HuH-7 (cell line): ENCODE measurements around the gene UBXN6.

Experiments
- DNase-seq: peaks from one replicate; pipeline ENCODE4 v3.0.0; 2011; ENCODE audit warnings: low spot score

Gene UBXN6

GRCh38 chr19:4439243-4439642 is 18.4 kb downstream of the UBXN6 start:
- DNase-seq = no peak

- no peak for DNase-seq
These were observed 20.5 kb downstream of the UBXN6 start for GRCh38 chr19:4437103-4437502.

GRCh38 chr19:4436231-4436630 is 21.4 kb downstream of the UBXN6 start:
- no peak for DNase-seq

DNA sequence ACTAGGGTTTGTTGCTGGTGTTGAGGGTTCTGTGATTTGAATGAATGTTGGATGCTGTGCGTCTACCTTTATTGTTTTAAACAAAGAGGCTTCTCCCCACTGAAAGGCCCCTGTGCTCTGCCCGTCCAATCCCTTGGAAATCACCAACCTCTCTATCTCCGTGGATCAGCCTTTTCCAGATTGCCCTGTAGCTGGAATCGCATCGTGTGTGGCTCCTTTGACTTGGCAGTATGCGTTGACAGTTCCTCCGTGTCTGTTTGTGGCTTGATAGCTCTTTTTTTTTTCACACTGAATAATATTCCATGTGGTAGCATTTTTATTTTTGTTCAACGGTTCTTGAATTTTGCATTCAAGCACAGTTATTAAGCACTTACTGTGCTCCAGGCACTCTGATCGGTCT is 23.2 kb downstream of the UBXN6 start:
- DNase-seq = no peak

DNA sequence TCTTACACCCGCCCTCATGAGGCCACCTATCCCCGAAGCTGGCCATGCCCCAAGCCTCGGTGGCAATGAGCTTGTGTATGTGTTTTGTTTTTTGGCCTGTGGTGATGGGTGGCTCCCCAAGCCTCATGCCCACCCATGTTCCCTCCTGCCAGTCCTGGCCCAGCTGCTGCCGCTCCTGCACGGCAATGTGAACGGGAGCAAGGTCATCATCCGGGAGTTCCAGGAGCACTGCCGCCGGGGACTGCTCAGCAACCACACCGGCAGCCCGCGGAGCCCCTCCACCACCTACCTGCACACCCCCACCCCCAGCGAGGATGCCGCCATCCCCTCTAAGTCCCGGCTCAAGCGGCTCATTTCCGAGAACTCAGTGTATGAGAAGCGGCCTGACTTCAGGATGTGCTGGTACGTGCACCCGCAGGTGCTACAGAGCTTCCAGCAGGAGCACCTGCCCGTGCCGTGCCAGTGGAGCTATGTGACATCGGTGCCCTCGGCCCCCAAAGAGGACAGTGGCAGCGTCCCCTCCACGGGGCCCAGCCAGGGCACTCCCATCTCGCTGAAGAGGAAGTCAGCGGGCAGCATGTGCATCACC is 24.6 kb downstream of the UBXN6 start:
- DNase-seq = no peak

DNA sequence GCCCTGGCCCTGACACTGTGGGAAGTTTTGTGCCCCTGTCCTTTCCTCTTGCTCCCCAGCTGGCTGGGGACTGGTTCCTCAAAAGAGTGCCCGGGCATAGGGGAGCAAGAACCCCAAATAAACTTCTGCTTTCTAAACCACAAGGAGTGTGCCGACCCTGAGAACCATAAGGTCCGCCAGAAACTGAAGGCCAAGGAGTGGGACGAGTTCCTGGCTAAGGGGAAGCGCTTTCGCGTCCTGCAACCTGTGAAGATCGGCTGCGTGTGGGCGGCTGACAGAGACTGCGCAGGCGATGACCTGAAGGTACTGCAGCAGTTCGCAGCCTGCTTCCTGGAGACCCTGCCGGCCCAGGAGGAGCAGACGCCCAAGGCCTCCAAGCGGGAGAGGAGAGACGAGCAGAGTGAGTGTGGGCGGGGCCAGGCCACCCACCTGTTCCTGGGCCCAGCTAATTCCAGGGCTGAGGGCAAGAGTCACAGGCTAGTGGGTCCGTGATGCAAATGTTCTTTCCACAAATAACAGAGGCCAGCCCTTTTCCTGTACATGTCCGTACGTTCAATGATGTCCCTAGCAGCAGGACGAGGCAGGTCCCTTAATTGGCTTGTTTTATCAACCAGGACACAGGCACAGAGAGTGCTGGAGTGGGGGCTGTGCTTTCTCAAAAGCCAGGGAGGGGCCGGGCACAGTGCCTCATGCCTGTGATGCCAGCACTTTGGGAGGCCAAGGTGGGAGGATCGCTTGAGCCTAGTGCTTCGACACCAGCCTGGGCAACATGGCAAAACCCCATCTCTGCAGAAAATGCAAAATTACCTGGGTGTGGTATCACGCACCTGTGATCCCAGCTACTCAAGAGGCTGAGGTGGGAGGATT is 25.6 kb downstream of the UBXN6 start:
- no peak for DNase-seq

DNA sequence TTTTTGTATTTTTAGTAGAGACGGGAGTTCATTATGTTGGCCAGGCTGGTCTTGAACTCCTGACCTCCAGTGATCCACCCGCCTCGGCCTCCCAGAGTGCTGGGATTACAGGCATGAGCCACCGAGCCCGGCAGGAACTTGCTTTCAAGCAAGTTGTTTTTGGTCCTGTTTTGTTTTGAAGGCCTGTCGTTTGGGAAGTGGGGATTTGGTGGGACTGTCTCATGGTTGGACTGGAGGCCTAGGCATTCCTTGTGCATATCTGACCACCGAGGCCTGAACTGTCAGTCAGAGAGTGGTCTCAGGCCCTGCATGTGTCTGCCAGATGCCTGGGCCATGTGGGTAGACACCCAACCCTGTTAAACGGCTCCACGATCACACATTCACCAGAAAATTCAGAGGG is 26.3 kb downstream of the UBXN6 start:
- DNase-seq = no peak

DNA sequence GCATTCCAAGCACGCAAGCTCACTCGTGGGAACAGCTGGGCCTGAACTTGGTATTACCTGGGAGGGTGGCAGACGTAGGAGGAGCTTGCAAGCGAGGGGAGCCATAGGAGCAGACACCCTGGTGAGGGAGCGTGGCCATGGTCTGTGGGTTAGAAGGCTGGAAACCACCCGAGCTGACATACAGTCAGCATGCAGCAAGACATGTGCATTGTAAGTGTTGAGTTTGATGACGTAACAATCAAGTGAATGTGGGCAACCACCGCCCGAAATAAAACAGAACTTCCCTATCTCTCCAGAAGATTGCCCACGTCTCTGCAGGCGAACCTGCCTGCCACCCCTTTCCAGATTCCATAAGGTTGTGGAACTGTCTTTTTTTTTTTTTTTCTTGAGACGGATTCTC is 26.8 kb downstream of the UBXN6 start:
- no peak for DNase-seq

DNA sequence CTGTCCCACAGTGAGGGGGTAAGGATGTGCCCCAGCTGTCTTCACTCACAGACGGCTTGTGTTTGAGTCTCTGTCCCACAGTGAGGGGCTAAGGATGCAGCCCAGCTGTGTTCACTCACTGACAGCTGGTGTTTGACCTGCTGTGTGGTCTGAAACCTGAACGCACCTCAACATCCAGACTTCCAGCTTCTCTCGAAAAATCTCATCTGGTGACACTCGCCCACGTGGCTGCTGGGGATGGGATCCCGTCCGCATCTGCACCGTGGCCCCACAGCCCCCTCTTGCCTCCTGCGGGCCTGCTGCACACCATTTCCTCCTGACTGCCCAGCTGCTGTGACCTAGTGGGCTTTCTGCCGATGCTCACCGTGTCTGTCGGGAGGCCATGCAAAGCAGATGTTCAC is 27.8 kb downstream of the UBXN6 start:
- DNase-seq = no peak

GRCh38 chr19:4429256-4429655 is 28.3 kb downstream of the UBXN6 start:
- DNase-seq = no peak

DNA sequence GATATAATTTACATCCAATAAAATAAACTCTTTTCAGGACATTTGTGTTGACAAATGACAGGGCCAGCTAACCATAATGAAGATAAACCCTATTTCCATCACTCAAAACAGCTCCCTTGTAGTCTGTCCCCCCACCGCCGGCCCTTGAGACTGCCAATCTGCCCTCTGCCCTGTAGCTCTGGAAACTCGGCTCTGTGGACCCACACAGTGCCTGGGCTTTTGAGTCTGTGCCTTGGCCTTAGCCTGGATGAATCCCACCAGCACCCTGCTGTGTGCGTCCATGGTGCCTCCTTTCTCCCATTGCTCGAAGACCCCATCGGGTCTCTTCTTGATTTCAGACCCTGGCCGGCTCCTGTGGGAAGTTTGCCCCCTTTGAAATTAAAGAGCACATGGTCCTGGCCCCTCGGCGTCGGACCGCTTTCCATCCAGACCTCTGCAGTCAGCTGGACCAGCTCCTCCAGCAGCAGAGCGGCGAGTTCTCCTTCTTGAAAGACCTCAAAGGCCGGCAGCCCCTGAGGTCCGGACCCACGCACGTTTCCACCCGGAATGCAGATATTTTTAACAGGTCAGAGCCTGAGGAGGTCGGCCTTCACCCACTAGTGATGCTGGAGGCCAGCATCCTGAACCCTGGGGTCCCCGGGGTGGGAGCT is 29.1 kb downstream of the UBXN6 start:
- no peak for DNase-seq

- no peak for DNase-seq
These were observed 32.1 kb downstream of the UBXN6 start for GRCh38 chr19:4425537-4425936.

- no peak for DNase-seq
These were observed 34.0 kb downstream of the UBXN6 start for GRCh38 chr19:4423416-4424126.

DNA sequence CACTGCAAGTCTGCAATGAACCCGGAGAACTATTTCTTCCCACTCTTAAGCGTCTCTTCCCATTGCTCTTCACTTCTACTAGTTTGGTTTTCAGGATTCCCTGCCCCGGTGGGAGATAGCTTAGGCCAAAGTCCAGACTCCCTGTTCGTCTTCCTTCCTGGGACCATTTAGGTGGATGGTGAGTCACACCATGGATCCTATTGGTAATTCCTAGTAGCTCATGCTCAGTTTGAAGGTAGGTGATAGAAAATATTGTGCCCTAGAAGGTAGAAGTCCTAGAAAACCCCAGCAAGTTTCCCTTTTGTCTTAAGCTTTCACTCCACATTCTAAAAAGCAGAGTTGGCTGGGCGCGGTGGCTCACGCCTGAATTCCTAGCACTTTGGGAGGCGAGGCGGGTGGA is 41.3 kb downstream of the UBXN6 start:
- DNase-seq = no peak

GRCh38 chr19:4415352-4415751 is 42.2 kb downstream of the UBXN6 start:
- DNase-seq = no peak

GRCh38 chr19:4414800-4415321 is 42.7 kb downstream of the UBXN6 start:
- DNase-seq = no peak

DNA sequence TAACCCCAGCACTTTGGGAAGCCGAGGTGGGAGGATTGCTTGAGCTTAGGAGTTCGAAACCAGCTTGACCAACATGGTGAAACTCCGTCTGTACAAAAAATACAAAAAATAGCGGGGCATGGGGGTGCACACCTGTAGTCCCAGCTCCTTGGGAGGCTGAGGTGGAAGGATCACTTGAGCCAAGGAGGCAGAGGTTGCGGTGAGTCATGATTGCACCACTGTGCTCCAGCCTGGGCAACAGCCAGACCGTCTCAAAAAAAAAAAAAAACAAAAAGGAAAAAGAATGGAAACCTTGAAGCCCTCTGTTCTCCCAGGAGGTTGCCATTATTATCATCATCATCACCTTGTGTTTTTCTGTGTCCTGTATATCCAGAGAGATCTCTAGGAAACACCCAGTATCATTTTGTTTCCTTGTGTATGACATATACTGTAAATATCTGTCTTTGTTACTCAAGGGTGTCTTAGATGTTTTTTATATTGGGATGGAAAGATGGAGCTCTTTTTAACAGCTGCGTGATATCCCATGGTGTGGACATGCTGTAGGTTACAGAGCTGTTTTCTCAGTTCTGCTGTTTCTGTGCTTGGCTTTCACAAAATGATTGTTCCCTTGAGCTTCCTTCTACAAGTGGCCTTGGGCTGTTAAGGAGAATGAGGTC is 43.3 kb downstream of the UBXN6 start:
- no peak for DNase-seq

GRCh38 chr19:4413588-4413987 is 44.0 kb downstream of the UBXN6 start:
- no peak for DNase-seq

DNA sequence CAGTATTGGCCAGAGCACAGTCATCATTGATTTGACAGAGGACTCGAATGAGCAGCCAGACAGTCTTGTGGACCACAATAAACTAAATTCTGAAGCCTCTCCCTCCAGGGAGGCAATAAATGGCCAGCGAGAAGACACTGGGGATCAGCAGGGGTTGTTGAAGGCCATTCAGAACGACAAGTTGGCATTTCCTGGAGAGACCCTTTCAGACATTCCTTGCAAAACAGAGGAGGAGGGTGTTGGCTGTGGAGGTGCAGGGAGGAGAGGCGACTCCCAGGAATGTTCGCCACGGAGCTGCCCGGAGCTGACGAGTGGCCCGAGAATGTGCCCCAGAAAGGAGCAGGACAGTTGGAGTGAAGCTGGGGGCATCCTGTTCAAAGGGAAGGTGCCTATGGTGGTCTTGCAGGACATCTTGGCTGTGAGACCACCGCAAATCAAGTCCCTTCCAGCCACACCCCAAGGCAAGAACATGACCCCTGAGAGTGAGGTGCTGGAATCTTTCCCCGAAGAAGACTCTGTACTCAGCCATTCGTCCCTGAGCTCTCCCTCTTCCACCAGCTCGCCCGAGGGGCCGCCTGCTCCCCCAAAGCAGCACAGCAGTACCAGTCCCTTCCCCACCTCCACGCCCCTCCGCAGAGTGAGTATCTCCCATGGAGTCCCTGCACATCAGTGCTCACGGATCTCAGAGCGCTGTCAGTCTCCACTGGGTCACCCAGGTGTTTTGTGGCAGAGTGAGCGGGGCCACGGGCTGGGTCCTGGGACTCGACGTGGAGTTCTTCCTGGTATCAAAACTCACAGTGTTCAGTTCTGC is 48.3 kb downstream of the UBXN6 start:
- no peak for DNase-seq

GRCh38 chr19:4406626-4407025 is 51.0 kb downstream of the UBXN6 start:
- no peak for DNase-seq

- no peak for DNase-seq
These were observed 51.6 kb downstream of the UBXN6 start for GRCh38 chr19:4405977-4406376.
